Chondrocyte (in vitro differentiated cells): Measurements from ENCODE around the gene FRMD4A. TPM values are rescaled to one million over a fixed set of nuclear protein-coding genes. Genes with fewer than 3 reads are reported as not detected.

Experiments
- DNase-seq: peaks from one replicate; pipeline ENCODE4 v3.0.0; 2021; ENCODE audit warnings: mixed read lengths, low spot score
- H3K27ac Mint-ChIP-seq: one replicate; pipeline ENCODE4 v1.8.0; 2021; ENCODE audit warnings: mild to moderate bottlenecking, moderate library complexity, mixed read lengths; ENCODE audit not compliant: unreplicated experiment
- H3K27me3 Mint-ChIP-seq: 2 replicates; pipeline ENCODE4 v1.8.0; 2021; ENCODE audit warnings: low read depth, mixed read lengths
- H3K36me3 Mint-ChIP-seq: 2 replicates; pipeline ENCODE4 v1.8.0; 2021; ENCODE audit warnings: low read depth, mixed read lengths
- H3K4me1 Mint-ChIP-seq: 2 replicates; pipeline ENCODE4 v1.8.0; 2021; ENCODE audit warnings: low read depth, mild to moderate bottlenecking, mixed read lengths
- H3K4me3 Mint-ChIP-seq: one replicate; pipeline ENCODE4 v1.8.0; 2021; ENCODE audit warnings: mild to moderate bottlenecking, moderate library complexity, mixed read lengths; ENCODE audit not compliant: unreplicated experiment
- H3K9me3 Mint-ChIP-seq: 2 replicates; pipeline ENCODE4 v1.8.0; 2021; ENCODE audit warnings: low read depth, mixed read lengths
- CTCF ChIP-seq: fragments of 200-600 bp; sonication (generic); IDR thresholded peaks from 2 replicates; pipeline ENCODE4 v1.5.0; 2021; ENCODE audit warnings: antibody characterized with exemption, mild to moderate bottlenecking, moderate library complexity
- total RNA-seq: library from RNA; stranded (reverse); gene quantifications from 3 replicates; pipeline ENCODE4 v1.2.1, GENCODE V29; 2021

FRMD4A gene
- total RNA-seq, 1 donor from 2014 or later = 129 TPM

- H3K4me3 Mint-ChIP-seq = no peak overlapping the region
- H3K27ac Mint-ChIP-seq = peak overlapping the region; percentile 87
- H3K36me3 Mint-ChIP-seq = peaks cover 4% of the 10 kb centered on the region
- TF ChIP-seq CTCF = no peak
- peaks cover 12% of the 10 kb centered on the region for H3K9me3 Mint-ChIP-seq
- peaks cover 45% of the 10 kb centered on the region for H3K4me1 Mint-ChIP-seq
- no peaks in the 10 kb centered on the region for H3K27me3 Mint-ChIP-seq
- no peak for DNase-seq
These were observed 34.5 kb downstream of the FRMD4A start for GRCh38 chr10:14296065-14296709.

- DNase-seq = no peak
- H3K9me3 Mint-ChIP-seq = peaks cover 26% of the 10 kb centered on the region
- H3K36me3 Mint-ChIP-seq = peaks cover 9% of the 10 kb centered on the region
- TF ChIP-seq CTCF = no peak
- no peak overlapping the region for H3K4me3 Mint-ChIP-seq
- H3K27ac Mint-ChIP-seq = no peak overlapping the region
- H3K27me3 Mint-ChIP-seq = no peaks in the 10 kb centered on the region
- H3K4me1 Mint-ChIP-seq = peaks cover 45% of the 10 kb centered on the region
These were observed 36.2 kb downstream of the FRMD4A start for GRCh38 chr10:14294347-14295059.

- peaks cover 44% of the 10 kb centered on the region for H3K4me1 Mint-ChIP-seq
- H3K27me3 Mint-ChIP-seq = no peaks in the 10 kb centered on the region
- no peak for TF ChIP-seq CTCF
- no peak overlapping the region for H3K4me3 Mint-ChIP-seq
- no peak for DNase-seq
- H3K9me3 Mint-ChIP-seq = peaks cover 31% of the 10 kb centered on the region
- peaks cover 8% of the 10 kb centered on the region for H3K36me3 Mint-ChIP-seq
- H3K27ac Mint-ChIP-seq = no peak overlapping the region
These were observed 37.2 kb downstream of the FRMD4A start for GRCh38 chr10:14293526-14293925.

DNA sequence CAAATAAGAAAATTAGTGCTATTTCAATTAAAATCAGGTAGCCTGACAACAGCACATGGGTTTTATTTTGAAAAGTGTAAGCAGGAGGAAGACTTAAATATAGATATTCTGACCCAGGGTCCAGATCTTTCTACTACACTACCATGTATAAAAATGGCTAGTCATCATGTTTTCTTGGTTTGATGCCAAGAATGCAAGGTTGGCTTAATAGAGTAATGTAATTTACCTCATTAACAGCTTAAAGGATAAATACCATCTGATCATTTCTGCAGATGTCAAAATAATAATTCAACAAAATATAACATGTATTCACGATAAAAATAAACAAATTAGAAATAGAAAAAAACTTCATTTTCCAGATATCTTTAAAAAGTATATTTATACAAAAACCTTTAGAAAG is 39.4 kb downstream of the FRMD4A start:
- no peak overlapping the region for H3K27ac Mint-ChIP-seq
- H3K36me3 Mint-ChIP-seq = peaks cover 9% of the 10 kb centered on the region
- peaks cover 28% of the 10 kb centered on the region for H3K4me1 Mint-ChIP-seq
- no peaks in the 10 kb centered on the region for H3K27me3 Mint-ChIP-seq
- TF ChIP-seq CTCF = no peak
- H3K9me3 Mint-ChIP-seq = peaks cover 33% of the 10 kb centered on the region
- no peak for DNase-seq
- H3K4me3 Mint-ChIP-seq = no peak overlapping the region

GRCh38 chr10:14285941-14286560 is 44.7 kb downstream of the FRMD4A start:
- Mint-ChIP-seq H3K27ac (no peak overlapping the region), H3K27me3 (no peaks in the 10 kb centered on the region), H3K9me3 (peaks cover 24% of the 10 kb centered on the region), H3K4me1 (peaks cover 4% of the 10 kb centered on the region), H3K4me3 (no peak overlapping the region), H3K36me3 (peaks cover 7% of the 10 kb centered on the region)
- TF ChIP-seq CTCF = no peak
- no peak for DNase-seq
